PC-9 (cell line): ENCODE data around the gene PIP5K1B. TPM values are rescaled to one million over a fixed set of nuclear protein-coding genes. Genes with fewer than 3 reads are reported as not detected.

Source experiments
- BruUV-seq: library from RNA; stranded (reverse); fragments of 400-500 nt; replicated peaks from 2 replicates; lab custom pipeline; 2021; lab: Mats Ljungman, UMichigan
- CTCF ChIA-PET: fragments of 300-600 bp; sonication (Branson Sonifier 250); formaldehyde crosslinking; loops from one replicate; lab custom pipeline; 2022; ENCODE audit warnings: antibody characterized with exemption; lab: Charles Lee
- POLR2A ChIA-PET: fragments of 300-600 bp; sonication (Branson Sonifier 250); formaldehyde crosslinking; loops from one replicate; lab custom pipeline; 2022; ENCODE audit warnings: antibody characterized with exemption; ENCODE audit not compliant: unreplicated experiment; lab: Charles Lee
- DNase-seq, 2 experiments: peaks; one replicate each; pipeline versions ENCODE4 v3.0.0 to v3.0.0-alpha.2; 2015 to 2022; ENCODE audit warnings: mixed read lengths in 1 of 2
- H2AFZ ChIP-seq: fragments of 200-600 bp; sonication (generic); 2 replicates; pipeline ENCODE4 v1.8.1; 2017; ENCODE audit warnings: antibody characterized with exemption
- H3F3A ChIP-seq: fragments of 200-600 bp; sonication (generic); 2 replicates; pipeline ENCODE4 v1.8.1; 2017; ENCODE audit warnings: antibody characterized with exemption, mild to moderate bottlenecking, low read depth; ENCODE audit not compliant: insufficient read depth
- H3K27ac ChIP-seq: fragments of 200-600 bp; sonication (generic); 2 replicates; pipeline ENCODE4 v1.6.1; 2016; ENCODE audit warnings: mixed run types
- H3K27me3 ChIP-seq: fragments of 200-600 bp; sonication (generic); 2 replicates; pipeline ENCODE4 v1.6.1; 2016; ENCODE audit warnings: low read depth, mixed run types; ENCODE audit not compliant: insufficient read depth
- H3K36me3 ChIP-seq: fragments of 200-600 bp; sonication (generic); 2 replicates; pipeline ENCODE4 v1.6.1; 2016; ENCODE audit warnings: low read depth, mixed run types
- H3K4me1 ChIP-seq: fragments of 200-600 bp; sonication (generic); replicated peaks from 2 replicates; pipeline ENCODE4 v1.6.1; 2016; ENCODE audit warnings: mixed run types; ENCODE audit not compliant: insufficient read depth
- H3K4me2 ChIP-seq: fragments of 200-600 bp; sonication (generic); 2 replicates; pipeline ENCODE4 v1.6.1; 2017; ENCODE audit warnings: mixed run types
- H3K4me3 ChIP-seq: fragments of 200-600 bp; sonication (generic); 2 replicates; pipeline ENCODE4 v1.6.1; 2016; ENCODE audit warnings: mixed run types
- H3K79me2 ChIP-seq: fragments of 200-600 bp; sonication (generic); 2 replicates; pipeline ENCODE4 v1.6.1; 2017; ENCODE audit warnings: low read depth, mixed run types
- H3K9me2 ChIP-seq: fragments of 200-600 bp; sonication (generic); 2 replicates; pipeline ENCODE4 v1.8.1; 2017; ENCODE audit warnings: mild to moderate bottlenecking; ENCODE audit not compliant: insufficient read depth
- H3K9me3 ChIP-seq: fragments of 200-600 bp; sonication (generic); 2 replicates; pipeline ENCODE4 v1.8.1; 2016; ENCODE audit warnings: low read depth; ENCODE audit not compliant: insufficient read depth
- H4K20me1 ChIP-seq: fragments of 200-600 bp; sonication (generic); 2 replicates; pipeline ENCODE4 v1.8.1; 2017; ENCODE audit not compliant: insufficient read depth
- CTCF ChIP-seq: fragments of 200-600 bp; sonication (generic); conservative IDR thresholded peaks from 2 replicates; pipeline ENCODE4 v1.6.1; 2017; ENCODE audit warnings: mixed run types, antibody characterized with exemption, mild to moderate bottlenecking, moderate library complexity
- EZH2 ChIP-seq: fragments of 200-600 bp; sonication (generic); IDR thresholded peaks from 2 replicates; pipeline ENCODE4 v1.8.0; 2017; ENCODE audit warnings: antibody characterized with exemption, low read depth
- intact Hi-C: fragments of 100-400 bp; cut with micrococcal nuclease; formaldehyde crosslinking; loops from one replicate; pipeline ENCODE4 v1.10.0; 2022; ENCODE audit not compliant: unreplicated experiment
- total RNA-seq: library from RNA; stranded (reverse); gene quantifications from 2 replicates; pipeline ENCODE4 v1.2.3, GENCODE V29; 2021

Gene PIP5K1B
- total RNA-seq, 1 experiment from 2014 or later = not detected

DNA sequence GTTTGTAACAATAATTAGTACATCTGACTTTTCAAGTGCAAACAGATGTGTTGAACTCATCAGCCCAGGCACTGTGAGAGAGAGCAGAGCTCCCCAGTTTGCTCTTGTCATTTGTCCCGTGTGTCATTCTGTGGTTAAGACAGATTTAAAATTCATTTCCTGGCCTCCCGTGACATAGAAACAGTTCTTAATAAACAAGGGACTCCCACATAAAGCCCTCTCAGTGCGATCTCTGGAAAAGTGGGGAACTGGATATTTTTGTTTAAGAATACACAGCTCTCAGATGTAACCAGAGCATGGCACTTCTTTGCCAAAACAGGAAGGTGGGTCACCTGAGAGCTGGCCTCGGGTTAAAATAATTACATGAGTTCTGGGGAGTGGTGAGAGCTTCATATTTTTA, 250.3 kb downstream of the PIP5K1B start:
- no peaks in the 10 kb centered on the region for H3K79me2 ChIP-seq
- H3K4me1 ChIP-seq = no peaks in the 10 kb centered on the region
- no peak overlapping the region for H3K27ac ChIP-seq
- CTCF ChIA-PET = no interaction called here
- no peaks in the 10 kb centered on the region for H3K36me3 ChIP-seq
- no peak overlapping the region for H3K4me3 ChIP-seq
- no peaks in the 10 kb centered on the region for H3K9me3 ChIP-seq
- no peaks in the 10 kb centered on the region for H3K9me2 ChIP-seq
- TF ChIP-seq CTCF = no peak
- TF ChIP-seq EZH2 = no peak
- intact Hi-C loops = no loop called here
- POLR2A ChIA-PET = interaction anchor here (0.6 kb wide), 1 partner anchor 579 kb away, joined by 3 read pairs; no protein-coding TSS in a partner anchor
- H3K27me3 ChIP-seq = peaks cover 42% of the 10 kb centered on the region
- no peak overlapping the region for H2AFZ ChIP-seq
- no peaks in the 10 kb centered on the region for H4K20me1 ChIP-seq
- no peaks in the 10 kb centered on the region for H3F3A ChIP-seq
- no peak for DNase-seq
- BruUV-seq = no TSS peak
- H3K4me2 ChIP-seq = no peak overlapping the region

- Histone ChIP-seq H3K36me3 (no peaks in the 10 kb centered on the region), H3K27me3 (peaks cover 37% of the 10 kb centered on the region), H3K4me2 (no peak overlapping the region), H2AFZ (no peak overlapping the region), H4K20me1 (no peaks in the 10 kb centered on the region), H3K27ac (no peak overlapping the region), H3K79me2 (no peaks in the 10 kb centered on the region), H3K9me2 (no peaks in the 10 kb centered on the region), H3K9me3 (no peaks in the 10 kb centered on the region), H3K4me3 (no peak overlapping the region), H3K4me1 (no peaks in the 10 kb centered on the region), H3F3A (no peaks in the 10 kb centered on the region)
- intact Hi-C loops = no loop called here
- DNase-seq = no peak
- ChIA-PET POLR2A (interaction anchor here (0.7 kb wide), 1 partner anchor 97 kb away, joined by 4 read pairs; no protein-coding TSS in a partner anchor), CTCF (no interaction called here)
- no peak for TF ChIP-seq CTCF
- TF ChIP-seq EZH2 = no peak
- BruUV-seq = no TSS peak
These were observed 252.4 kb downstream of the PIP5K1B start for GRCh38 chr9:68957479-68957878.

DNA sequence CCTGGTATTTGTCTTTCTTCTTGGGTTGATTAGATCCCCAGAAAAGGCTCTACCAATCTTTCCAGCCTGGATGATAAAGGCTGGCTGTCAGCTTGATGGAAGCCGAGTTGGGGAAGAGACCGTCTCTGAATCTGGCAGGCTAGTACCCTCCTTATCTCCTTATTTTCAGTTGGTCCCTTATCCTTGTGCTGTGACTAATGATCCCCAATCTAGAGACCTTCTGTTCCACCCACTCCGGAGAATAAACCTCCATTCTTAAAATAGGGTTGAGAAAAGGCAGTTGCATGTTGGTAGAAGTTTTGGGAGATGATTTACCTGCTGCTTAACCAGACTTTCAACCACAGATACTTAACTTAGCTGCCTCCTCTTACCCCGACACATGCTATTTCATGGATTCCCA, 256.5 kb downstream of the PIP5K1B start:
- intact Hi-C loops = loop anchor here (10.0 kb wide), 1 partner anchor 47 kb away; no protein-coding TSS in a partner anchor
- no TSS peak for BruUV-seq

More for the DNA sequence above, 256.5 kb downstream of the PIP5K1B start:
- Histone ChIP-seq H3K4me2 (no peak overlapping the region), H3K4me1 (no peaks in the 10 kb centered on the region), H3K36me3 (no peaks in the 10 kb centered on the region), H3K9me3 (no peaks in the 10 kb centered on the region), H2AFZ (no peak overlapping the region), H3K79me2 (no peaks in the 10 kb centered on the region), H3K27ac (no peak overlapping the region), H3F3A (no peaks in the 10 kb centered on the region), H3K9me2 (no peaks in the 10 kb centered on the region), H3K4me3 (no peak overlapping the region), H4K20me1 (no peaks in the 10 kb centered on the region), H3K27me3 (peaks cover 47% of the 10 kb centered on the region)
- CTCF ChIA-PET = no interaction called here
- POLR2A ChIA-PET = no interaction called here
- TF ChIP-seq EZH2 (no peak), CTCF (no peak)
- no peak for DNase-seq
